Cardiac septum (tissue), 1 donor: ENCODE measurements around the gene L1TD1. TPM values are rescaled to one million over a fixed set of nuclear protein-coding genes. Genes with fewer than 3 reads are reported as not detected.
"Not testable (repeated sequence)": the region's sequence is repeated elsewhere in the genome, so short reads cannot be mapped to it uniquely, and the experiment has no call there.

Source experiments
- DNase-seq: peaks from one replicate; pipeline ENCODE4 v3.0.0-alpha.2; 2020; ENCODE audit warnings: low spot score
- intact Hi-C: fragments of 100-400 bp; cut with DNase I; formaldehyde crosslinking; loops from one replicate; pipeline ENCODE4 v1.14.0; 2022
- total RNA-seq: library from RNA; stranded (reverse); fragmentation: NEBNext Ultra II Directional; extraction: Animal tissue kit (Norgen Biotek cat#: 25700); gene quantifications from one replicate; pipeline ENCODE4 v1.2.1, GENCODE V29; 2021
- donor health status: DM: no; HTN: no; CAD: no.

The L1TD1 gene
- total RNA-seq, 1 donor from 2014 or later: 0.67 TPM

DNA sequence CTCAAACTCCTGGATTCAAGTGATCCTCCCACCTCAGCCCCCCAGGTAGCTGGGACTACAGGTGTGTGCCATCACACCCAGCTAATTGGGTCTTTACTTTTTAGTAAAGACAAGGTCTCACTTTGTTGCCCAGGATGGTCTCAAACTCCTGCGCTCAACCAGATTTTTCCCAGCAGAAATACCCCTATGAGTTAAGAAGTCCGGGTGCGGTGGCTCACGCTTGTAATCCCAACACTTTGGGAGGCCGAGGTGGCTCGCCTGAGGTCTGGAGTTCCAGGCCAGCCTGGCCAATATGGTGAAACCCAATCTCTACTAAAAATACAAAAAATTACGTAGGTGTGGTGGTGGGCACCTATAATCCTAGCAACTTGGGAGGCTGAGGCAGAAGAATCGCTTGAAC is 6.5 kb upstream of the L1TD1 start:
- intact Hi-C loops: no loop called here
- peak; percentile 59 for DNase-seq

DNA sequence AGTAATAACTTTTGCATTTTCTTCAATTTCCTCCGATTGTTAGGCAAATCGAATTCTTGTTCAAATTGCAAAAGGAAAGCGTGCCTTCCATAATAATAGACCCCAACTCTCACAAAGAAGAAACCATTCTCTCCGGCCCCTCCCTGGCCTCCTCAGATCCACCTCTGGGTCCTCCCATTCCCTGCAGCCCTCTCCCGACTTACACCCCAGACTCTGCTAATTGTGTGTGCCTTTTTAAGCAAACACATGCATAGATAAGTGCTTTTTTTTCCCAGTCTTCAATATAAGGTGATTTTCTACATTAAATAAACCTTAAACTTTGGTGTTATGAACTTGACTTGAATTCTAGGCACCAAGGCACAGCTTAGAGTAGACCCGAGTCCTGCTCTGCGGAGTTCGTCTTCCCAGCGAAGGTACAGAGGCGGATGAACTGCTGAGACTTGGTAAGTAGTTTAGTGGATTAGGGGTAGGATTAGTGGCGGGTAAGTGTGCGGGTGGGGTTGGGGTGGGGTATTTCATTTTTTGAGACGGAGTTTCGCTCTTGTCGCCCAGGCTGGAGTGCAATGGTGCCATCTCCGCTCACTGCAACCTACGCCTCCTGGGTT is 1.5 kb downstream of the L1TD1 start:
- intact Hi-C loops: no loop called here
- peak; percentile 35 for DNase-seq

DNA sequence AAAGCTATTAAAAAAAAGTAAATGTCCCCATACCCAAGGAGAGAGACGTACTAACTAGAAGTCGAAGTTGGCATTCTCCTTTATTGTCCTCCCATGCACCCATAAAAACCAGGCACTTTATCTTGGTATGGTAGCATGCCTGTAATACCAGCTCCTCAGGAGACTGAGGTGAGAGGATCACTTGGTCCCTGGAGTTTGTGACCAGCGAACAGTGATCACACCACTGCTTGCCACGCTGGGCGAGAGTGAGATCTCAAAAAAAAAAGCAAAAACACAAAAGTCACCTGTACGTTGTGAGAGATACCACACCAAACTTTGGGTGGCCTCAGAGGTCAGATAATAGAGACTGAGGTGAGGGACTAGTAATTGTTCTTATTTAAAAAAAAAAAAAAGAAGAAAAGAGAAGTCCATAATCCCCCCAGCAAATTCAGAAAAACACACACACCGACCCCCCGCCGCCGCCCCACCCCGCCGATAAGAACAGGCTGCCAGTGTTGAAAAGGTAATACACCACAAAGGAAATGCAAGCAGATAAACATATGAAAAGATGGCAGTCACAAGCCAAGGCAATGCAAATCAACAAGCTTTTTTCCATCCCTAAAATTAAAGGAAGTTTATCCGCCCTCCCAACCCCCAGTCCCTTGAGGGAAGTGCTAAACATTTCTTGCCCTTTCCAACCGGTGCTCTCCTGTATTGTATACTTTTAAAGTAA is 3.6 kb downstream of the L1TD1 start:
- peak; percentile 10 for DNase-seq
- intact Hi-C loops: no loop called here

DNA sequence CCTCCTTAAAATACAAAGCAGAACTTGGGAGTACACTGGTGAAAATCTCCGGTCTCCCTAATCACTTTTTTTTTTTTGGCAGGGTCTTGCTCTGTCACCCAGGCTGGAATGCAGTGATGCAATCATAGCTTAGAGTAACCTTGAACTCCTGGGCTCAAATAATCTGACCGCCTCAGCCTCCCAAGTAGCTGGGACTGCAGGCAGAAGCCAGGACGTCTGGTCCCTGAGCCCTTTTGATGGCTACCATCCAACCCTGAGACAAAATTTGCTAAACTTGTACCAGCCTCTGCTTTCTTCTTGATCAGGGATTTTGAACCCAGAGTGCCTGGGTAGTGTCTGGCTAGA is 4.1 kb downstream of the L1TD1 start:
- intact Hi-C loops: no loop called here
- DNase-seq: peak; percentile 22

DNA sequence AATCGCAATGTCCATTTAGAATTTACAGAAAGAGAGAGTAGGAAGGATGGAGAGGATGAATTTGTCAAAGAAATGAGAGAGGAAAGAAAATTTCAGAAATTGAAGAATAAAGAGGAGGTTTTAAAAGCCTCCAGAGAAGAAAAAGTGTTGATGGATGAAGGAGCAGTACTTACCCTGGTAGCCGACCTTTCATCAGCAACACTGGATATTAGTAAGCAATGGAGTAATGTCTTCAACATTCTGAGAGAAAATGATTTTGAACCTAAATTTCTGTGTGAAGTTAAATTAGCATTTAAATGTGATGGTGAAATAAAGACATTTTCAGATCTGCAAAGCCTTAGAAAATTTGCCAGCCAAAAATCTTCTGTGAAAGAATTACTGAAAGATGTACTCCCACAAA is 12.5 kb downstream of the L1TD1 start:
- intact Hi-C loops: no loop called here
- no peak for DNase-seq

DNA sequence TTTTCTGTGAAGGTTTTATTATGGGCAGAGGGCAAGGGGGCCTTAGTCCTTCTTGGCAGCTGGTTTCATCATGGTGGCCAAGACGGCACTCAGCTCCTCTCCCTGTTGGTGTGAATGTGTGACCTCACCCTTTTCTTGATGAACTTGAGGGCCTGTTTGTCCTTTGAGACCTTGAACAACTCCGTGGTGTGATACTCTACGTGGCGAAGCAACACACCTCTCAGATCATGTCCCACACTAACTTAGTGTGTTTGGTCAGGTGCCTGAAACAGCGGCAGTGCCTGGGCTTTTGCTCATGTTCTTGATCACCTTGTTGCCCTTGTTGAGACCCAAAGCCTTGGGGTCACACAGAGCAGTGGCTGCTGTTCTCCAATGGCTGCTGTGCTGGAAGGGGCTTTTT is 13.4 kb downstream of the L1TD1 start:
- DNase-seq: peak; percentile 46
- intact Hi-C loops: no loop called here

DNA sequence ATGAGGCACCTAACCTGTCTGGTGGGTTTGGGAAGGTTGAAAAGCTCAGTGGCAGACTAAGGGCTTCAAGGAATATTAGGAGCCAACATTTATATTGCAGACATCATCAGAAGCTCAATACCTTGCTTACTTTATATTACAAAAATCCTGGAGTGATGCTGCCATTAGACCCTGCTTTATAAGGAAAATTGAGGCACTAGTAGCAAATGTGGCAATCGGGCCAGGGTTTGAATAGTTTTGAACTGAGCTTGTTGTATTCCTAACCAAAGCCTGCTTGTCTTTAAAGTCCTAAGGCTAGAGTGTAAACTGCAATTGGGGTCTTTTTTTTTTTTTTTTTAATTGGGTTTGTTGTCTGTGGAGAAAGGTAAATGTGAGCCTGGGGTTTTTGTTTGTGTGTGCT is 14.3 kb downstream of the L1TD1 start:
- intact Hi-C loops: no loop called here
- DNase-seq: no peak

DNA sequence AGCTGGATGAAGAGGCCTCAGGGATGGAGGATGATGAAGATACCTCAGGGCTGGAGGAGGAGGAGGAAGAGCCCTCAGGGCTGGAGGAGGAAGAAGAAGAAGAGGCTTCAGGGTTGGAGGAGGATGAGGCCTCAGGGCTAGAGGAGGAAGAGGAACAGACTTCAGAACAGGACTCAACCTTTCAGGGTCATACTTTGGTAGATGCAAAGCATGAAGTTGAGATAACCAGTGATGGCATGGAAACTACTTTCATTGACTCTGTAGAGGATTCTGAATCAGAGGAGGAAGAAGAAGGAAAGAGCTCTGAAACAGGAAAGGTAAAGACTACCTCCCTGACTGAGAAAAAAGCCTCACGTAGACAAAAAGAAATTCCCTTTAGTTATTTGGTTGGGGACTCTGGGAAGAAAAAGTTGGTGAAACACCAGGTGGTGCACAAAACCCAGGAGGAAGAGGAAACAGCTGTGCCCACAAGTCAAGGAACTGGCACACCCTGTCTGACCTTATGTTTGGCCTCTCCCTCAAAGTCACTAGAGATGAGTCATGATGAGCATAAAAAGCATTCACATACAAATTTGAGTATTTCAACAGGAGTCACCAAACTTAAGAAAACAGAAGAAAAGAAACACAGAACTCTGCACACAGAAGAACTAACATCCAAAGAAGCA is 15.4 kb downstream of the L1TD1 start:
- DNase-seq: peak; percentile 10
- intact Hi-C loops: no loop called here

DNA sequence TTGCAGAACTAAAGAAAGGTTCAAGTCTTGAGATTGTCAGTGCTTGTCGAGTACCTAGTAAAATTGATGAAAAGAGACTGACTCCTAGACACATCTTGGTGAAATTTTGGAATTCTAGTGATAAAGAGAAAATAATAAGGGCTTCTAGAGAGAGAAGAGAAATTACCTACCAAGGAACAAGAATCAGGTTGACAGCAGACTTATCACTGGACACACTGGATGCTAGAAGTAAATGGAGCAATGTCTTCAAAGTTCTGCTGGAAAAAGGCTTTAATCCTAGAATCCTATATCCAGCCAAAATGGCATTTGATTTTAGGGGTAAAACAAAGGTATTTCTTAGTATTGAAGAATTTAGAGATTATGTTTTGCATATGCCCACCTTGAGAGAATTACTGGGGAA is 16.3 kb downstream of the L1TD1 start:
- no peak for DNase-seq

DNA sequence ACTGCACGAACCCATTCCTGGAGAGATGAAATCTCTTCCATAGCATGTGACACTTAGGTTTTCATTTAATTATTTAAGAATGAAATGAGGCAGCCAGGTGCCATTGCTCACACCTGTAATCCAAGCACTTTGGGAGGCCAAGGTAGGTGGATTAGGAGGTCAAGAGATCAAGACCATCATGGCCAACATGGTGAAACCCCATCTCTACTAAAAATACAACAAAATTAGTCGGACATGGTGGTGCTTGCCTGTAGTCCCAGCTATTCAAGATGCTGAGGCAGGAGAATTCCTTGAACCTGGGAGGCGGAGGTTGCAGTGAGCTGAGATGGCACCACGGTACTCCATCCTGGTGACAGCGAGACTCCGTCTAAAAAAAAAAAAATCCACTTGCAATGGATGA is 17.8 kb downstream of the L1TD1 start:
- intact Hi-C loops: no loop called here
- DNase-seq: peak; percentile 15

More for the DNA sequence above, 16.3 kb downstream of the L1TD1 start:
- intact Hi-C loops: no loop called here

DNA sequence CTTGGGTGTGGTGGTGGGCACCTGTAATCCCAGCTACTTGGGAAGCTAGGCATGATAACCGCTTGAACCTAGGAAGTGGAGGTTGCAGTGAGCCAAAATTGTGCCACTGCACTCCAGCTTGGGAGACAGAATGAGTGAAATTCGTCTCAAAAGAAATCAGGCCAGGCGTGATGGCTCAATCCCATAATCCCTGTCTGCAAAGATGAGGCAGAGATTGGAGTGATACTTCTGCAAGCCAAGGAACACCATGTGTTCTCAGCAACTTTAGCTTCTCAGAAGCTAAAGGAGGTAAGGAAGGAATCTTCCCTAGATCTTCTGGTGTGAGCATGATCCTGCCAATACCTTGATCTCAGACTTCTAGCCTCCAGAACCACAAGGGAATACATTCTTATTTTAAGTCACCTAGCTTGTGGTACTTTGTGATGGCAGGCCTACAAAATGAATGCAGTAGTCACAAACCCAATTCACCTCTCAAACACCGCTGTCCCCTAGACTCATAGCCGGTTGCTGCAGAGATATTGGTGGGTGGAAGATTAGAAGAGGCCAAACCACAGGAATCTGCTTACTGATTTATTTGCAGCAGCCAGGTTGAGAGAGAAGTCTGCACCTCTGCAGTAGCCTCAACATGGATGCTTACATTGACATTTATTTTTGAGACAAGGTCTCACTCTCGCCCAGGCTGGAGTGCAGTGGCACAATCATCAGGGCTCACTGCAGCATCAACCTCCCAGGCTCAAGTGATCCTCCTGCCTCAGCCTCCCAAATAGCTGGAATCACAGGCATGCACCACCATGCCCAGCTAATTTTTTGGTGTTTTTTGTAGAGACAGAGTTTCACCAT is 18.6 kb downstream of the L1TD1 start:
- DNase-seq: peak; percentile 39
- intact Hi-C loops: no loop called here

DNA sequence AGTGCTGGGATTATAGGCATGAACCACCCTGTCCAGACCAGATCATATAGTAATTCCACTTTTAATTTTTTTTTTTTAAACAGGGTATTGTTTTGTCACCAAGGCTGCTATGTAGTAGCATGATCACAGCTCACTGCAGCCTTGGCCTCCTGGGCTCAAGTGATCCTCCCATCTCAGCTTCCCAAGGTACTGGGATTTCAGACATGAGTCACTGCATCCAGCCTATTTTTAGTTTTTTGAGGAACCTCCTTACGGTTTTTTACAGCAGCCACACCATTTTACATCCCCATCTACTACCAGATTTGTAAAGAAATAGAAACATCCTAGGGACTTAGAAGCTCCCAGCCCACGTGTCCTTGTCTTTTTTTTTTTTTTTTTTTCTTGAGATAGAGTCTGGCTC is 24.0 kb downstream of the L1TD1 start:
- intact Hi-C loops: no loop called here
- DNase-seq: no peak

DNA sequence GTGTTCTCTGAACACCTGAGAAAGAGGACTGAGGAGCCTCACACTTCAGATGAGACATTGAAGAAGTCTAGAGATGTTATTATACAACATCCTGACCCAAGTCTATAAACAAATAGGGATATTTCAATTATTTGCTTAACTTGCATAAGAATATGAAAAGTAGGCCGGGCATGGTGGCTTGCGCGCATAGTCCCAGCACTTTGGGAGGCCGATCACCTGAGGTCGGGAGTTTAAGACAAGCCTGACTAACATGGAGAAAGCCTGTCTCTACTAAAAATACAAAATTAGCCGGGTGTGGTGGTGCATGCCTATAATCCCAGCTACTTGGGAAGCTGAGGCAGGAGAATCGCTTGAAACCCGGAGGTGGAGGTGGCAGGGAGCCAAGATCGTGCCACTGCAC is 25.8 kb downstream of the L1TD1 start:
- intact Hi-C loops: not testable (repeated sequence)
- DNase-seq: peak; percentile 15

DNA sequence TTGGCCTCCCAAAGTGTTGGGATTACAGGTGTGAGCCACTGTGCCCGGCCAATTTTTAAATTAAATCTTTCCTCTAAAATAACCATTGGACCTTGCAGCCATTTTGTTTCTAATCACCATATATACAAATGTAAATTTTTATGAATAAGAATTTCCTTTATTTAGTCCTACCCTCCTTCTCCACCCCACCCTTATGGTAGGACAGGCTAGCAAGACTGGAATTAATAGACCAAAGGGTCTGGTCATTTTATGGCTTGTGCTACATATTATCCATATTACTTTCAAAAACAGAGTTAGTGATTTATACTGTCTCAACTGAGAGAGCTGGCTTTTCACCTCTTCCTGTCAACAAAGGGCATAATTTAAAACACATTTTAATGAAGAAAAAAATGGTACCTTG is 26.5 kb downstream of the L1TD1 start:
- intact Hi-C loops: no loop called here

DNA sequence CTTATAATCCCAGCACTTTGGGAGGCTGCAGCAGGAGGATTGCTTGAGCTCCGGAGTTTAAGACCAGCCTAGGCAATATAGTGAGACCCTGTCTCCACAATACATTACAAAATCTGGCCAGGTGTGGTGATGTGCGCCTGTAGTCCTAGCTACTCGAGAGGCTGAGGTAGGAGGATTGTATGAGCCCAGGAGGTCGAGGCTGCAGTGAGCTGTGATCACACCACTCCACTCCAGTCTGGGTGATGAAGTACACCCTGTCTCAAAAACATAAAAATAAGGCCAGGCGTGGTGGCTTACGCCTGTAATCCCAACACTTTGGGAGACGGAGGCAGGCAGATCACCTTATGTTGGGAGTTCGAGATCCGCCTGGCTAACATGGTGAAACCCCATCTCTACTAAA is 27.7 kb downstream of the L1TD1 start:
- peak; percentile 29 for DNase-seq
- intact Hi-C loops: no loop called here

More for the DNA sequence above, 26.5 kb downstream of the L1TD1 start:
- no peak for DNase-seq

DNA sequence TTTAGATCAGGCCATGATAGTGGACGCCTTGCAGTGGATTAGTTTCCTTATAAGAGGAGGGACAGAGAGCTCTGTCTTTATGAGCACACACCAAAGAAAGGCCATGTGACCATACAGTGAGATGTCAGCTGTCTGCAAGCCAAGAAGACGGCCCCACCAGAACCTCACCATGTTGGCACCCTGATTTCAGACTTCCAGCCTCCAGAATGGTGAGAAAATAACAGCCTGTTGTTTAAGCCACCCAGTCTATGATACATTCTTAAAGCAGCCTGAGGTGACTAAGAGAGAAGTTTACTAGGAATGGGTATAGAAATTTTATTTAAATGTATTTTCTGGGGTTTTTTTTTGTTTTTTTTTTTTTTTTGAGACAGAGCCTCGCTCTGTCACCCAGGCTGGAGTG is 29.5 kb downstream of the L1TD1 start:
- no peak for DNase-seq
- intact Hi-C loops: no loop called here

DNA sequence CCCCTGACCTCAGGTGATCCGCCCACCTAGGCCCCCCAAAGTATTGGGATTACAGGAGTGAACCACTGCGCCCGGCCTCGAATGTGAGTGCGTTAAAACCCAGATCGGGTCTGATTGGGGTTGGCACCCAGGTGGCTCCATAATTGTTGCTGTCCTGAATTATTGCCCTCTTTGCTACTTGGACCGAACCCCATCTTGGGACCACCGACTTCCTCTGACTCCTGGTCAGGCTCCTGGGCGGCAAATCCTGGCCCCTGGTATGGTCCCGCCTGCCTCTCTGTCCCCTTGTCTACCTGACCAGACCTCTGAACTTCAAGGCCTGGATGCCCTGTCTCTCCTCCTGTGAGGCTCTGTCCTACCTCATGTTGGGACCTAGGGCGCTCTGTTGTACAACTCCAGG is 32.8 kb downstream of the L1TD1 start:
- intact Hi-C loops: no loop called here
- DNase-seq: peak; percentile 64

DNA sequence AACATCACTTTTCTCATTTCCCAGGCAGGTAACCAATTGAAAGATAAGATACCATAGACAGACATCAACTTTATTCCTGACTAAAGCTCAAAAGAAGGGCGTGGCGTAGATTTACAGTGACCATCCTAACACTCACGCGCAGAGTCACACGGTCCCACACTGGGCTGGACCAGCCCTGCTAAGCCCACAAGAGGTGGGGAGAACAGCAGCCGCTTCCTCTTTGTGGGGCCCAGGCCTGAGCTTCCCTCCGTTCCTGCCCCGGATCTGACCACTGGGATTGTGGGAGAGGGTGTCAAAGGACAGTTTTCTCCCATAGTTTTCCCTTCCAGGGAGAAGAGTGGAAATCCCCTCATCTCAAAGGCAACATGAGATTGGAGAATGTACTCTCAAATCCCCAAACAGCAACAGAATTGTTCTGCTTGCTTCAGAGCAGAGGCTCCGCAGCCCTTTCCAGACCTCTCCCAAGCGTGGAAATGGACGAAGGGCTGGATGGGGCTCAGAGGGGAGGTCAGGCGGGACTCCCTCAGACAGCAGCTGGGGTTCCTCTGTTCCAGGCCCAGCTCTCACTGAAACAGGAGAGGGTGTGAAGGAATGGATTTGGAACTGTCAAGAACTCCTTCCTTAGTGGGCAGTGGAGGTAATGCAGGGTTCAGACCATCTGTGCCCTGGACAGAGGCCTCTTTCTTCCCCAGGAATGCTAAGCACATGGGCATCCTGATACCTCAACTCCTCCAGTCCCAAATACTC is 33.7 kb downstream of the L1TD1 start:
- intact Hi-C loops: no loop called here
- DNase-seq: peak; percentile 50

DNA sequence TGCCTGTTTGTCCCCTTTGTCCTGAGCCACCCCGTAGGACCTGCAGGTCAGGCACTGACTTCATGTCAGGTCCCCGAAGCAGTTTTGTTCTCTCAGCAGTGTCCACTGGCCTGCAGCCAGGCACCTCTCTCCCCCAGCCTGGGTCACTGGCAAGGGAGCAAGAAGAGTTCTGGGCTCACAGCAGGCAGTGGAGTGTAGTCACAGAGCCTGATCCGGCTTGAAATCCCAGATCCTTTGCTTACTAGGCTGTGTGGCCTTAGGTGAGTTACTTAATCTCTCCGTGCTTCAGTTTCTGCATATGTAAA is 34.2 kb downstream of the L1TD1 start:
- no peak for DNase-seq
- intact Hi-C loops: no loop called here

DNA sequence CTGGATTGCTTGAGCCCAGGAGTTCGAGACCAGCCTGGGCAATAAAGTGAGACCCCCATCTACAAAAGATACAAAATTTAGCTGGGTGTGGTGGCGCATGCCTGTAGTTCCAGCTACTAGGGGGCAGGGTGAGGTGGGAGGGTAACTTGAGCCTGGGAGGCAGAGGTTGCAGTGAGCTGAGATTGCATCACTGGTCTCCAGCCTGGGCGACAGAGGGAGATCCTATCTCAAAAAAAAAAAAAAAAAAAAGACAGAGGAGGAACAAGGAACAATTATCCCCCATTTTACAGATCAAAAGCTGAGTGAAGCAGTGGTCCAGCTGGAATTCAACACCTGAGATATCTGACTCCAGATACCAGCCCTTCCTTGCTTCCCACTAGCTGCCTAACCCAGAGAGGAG is 34.8 kb downstream of the L1TD1 start:
- intact Hi-C loops: no loop called here
- DNase-seq: no peak
